Smooth muscle cell (in vitro differentiated cells): ENCODE measurements around the gene PTPRM. TPM values are rescaled to one million over a fixed set of nuclear protein-coding genes. Genes with fewer than 3 reads are reported as not detected.

Experiments used
- DNase-seq: peaks from one replicate; lab custom pipeline; 2025; ENCODE audit not compliant: unreplicated experiment; lab: John Stamatoyannopoulos, UW
- H2AFZ ChIP-seq: fragments of 200-600 bp; sonication (generic); 2 replicates; pipeline ENCODE4 v1.6.0; 2016; ENCODE audit warnings: antibody characterized with exemption, low read depth, mild to moderate bottlenecking
- H3F3A ChIP-seq: fragments of 200-600 bp; sonication (generic); 2 replicates; pipeline ENCODE4 v1.6.0; 2017; ENCODE audit warnings: antibody characterized with exemption, low read depth
- H3K27ac ChIP-seq: fragments of 200-600 bp; sonication (generic); 2 replicates; pipeline ENCODE4 v1.5.1; 2016; ENCODE audit warnings: low read depth, mild to moderate bottlenecking
- H3K27me3 ChIP-seq: fragments of 200-600 bp; sonication (generic); 2 replicates; pipeline ENCODE4 v1.6.1; 2016; ENCODE audit warnings: low read depth, mild to moderate bottlenecking
- H3K36me3 ChIP-seq: fragments of 200-600 bp; sonication (generic); 2 replicates; pipeline ENCODE4 v1.5.1; 2016; ENCODE audit warnings: low read depth
- H3K4me1 ChIP-seq: fragments of 200-600 bp; sonication (generic); 2 replicates; pipeline ENCODE4 v1.5.1; 2016; ENCODE audit warnings: low read depth
- H3K4me2 ChIP-seq: fragments of 200-600 bp; sonication (generic); 2 replicates; pipeline ENCODE4 v1.6.0; 2016; ENCODE audit warnings: mild to moderate bottlenecking
- H3K4me3 ChIP-seq: fragments of 200-600 bp; sonication (generic); 2 replicates; pipeline ENCODE4 v1.5.1; 2016; ENCODE audit warnings: mild to moderate bottlenecking
- H3K79me2 ChIP-seq: fragments of 200-600 bp; sonication (generic); 2 replicates; pipeline ENCODE4 v1.6.0; 2016; ENCODE audit warnings: low read depth, mild to moderate bottlenecking
- H3K9ac ChIP-seq: fragments of 200-600 bp; sonication (generic); 2 replicates; pipeline ENCODE4 v1.6.0; 2016; ENCODE audit warnings: low read depth
- H3K9me3 ChIP-seq: fragments of 200-600 bp; sonication (generic); replicated peaks from 2 replicates; pipeline ENCODE4 v1.5.1; 2016; ENCODE audit warnings: low read depth
- H4K20me1 ChIP-seq: fragments of 200-600 bp; sonication (generic); 2 replicates; pipeline ENCODE4 v1.6.0; 2016; ENCODE audit warnings: low read depth
- CTCF ChIP-seq: fragments of 200-600 bp; sonication (generic); IDR thresholded peaks from 2 replicates; pipeline ENCODE4 v1.5.1; 2017; ENCODE audit warnings: borderline replicate concordance, mild to moderate bottlenecking, antibody characterized with exemption; ENCODE audit not compliant: insufficient read depth, poor library complexity, severe bottlenecking
- WGBS: methylation state at CpG from one replicate; pipeline ENCODE4 v1.1.7; 2016; ENCODE audit warnings: low lambda C conversion rate; 5-methylcytosine and 5-hydroxymethylcytosine counted together
- polyA plus RNA-seq: library from polyadenylated mRNA; unstranded; fragments of >200 nt; fragmentation: Nextera tagmentation; extraction: Ambion mirVana; gene quantifications from 2 replicates; pipeline ENCODE4 v1.2.1, GENCODE V29; 2016
- total RNA-seq: library from RNA; depleted of rRNA; stranded (reverse); fragments of >200 nt; gene quantifications from 2 replicates; pipeline ENCODE4 v1.2.3, GENCODE V29; 2014

PTPRM gene
- total and polyA plus RNA-seq, 2 experiments from 2014 or later: 57.5 to 115 TPM

DNA sequence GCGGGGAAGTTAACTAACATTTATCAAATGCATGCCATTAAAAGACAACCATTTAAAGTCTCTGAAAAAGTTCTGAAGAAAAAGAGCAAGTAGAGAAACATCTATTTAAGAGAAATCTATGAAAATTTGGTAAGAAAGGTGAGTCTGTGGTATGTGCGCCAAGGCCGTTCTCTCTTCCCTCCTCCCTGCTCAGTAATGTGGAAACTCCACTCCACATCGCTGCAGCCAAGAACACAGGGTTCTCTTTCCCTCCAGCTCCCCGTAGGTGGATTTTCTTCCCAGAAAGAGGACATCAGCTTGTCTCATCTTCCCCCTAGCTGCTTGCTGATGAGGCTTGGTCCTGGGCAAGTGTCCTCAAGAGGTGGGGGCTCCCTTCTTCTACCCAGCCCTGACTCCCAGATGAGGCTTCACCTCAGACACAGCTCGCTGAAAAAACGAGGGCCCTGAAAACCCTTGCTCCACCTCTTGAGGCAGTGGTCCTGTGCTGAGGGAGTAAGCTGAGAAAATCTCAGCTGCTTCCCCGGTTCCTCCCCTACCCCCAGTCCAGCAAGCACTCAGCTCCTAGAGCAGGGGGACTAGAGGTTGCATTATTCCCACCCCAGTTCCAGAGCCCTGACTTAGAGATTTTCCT, 45.8 kb upstream of the PTPRM start:
- H3K36me3 ChIP-seq: no peaks in the 10 kb centered on the region
- H3K9me3 ChIP-seq: no peaks in the 10 kb centered on the region
- peaks cover 4% of the 10 kb centered on the region for H3K4me1 ChIP-seq
- H3K4me2 ChIP-seq: no peak overlapping the region
- peak overlapping the region; percentile 12 for H2AFZ ChIP-seq
- no peaks in the 10 kb centered on the region for H3K79me2 ChIP-seq
- H3K27me3 ChIP-seq: no peaks in the 10 kb centered on the region
- no peaks in the 10 kb centered on the region for H3F3A ChIP-seq
- WGBS: 89% methylated on average over 8 of the region's 8 CpGs
- no peaks in the 10 kb centered on the region for H4K20me1 ChIP-seq
- no peak for TF ChIP-seq CTCF
- DNase-seq: no peak
- no peak overlapping the region for H3K4me3 ChIP-seq
- H3K27ac ChIP-seq: no peak overlapping the region
- no peak overlapping the region for H3K9ac ChIP-seq

GRCh38 chr18:7523772-7524171, 43.3 kb upstream of the PTPRM start:
- WGBS: 88% methylated on average over 3 of the region's 3 CpGs
- Histone ChIP-seq H3K9me3 (no peaks in the 10 kb centered on the region), H3K27me3 (no peaks in the 10 kb centered on the region), H3K27ac (no peak overlapping the region), H3K4me3 (no peak overlapping the region), H3F3A (no peaks in the 10 kb centered on the region), H3K36me3 (no peaks in the 10 kb centered on the region), H3K4me1 (peaks cover 4% of the 10 kb centered on the region), H4K20me1 (no peaks in the 10 kb centered on the region), H2AFZ (no peak overlapping the region), H3K9ac (no peak overlapping the region), H3K79me2 (no peaks in the 10 kb centered on the region), H3K4me2 (no peak overlapping the region)
- no peak for DNase-seq
- no peak for TF ChIP-seq CTCF

- H3K4me2 ChIP-seq: no peak overlapping the region
- 58% methylated on average over 2 of the region's 2 CpGs for WGBS
- no peaks in the 10 kb centered on the region for H3K9me3 ChIP-seq
- no peaks in the 10 kb centered on the region for H3K36me3 ChIP-seq
- H3K27ac ChIP-seq: no peak overlapping the region
- no peak for TF ChIP-seq CTCF
- no peaks in the 10 kb centered on the region for H4K20me1 ChIP-seq
- no peak overlapping the region for H3K9ac ChIP-seq
- H3K4me1 ChIP-seq: peaks cover 4% of the 10 kb centered on the region
- peak overlapping the region; percentile 3 for H2AFZ ChIP-seq
- DNase-seq: no peak
- no peak overlapping the region for H3K4me3 ChIP-seq
- H3K27me3 ChIP-seq: no peaks in the 10 kb centered on the region
- H3F3A ChIP-seq: no peaks in the 10 kb centered on the region
- H3K79me2 ChIP-seq: no peaks in the 10 kb centered on the region
Observed at GRCh38 chr18:7524786-7525185, 42.3 kb upstream of the PTPRM start.

GRCh38 chr18:7532942-7533341, 34.2 kb upstream of the PTPRM start:
- Histone ChIP-seq H4K20me1 (no peaks in the 10 kb centered on the region), H3K36me3 (no peaks in the 10 kb centered on the region), H3K79me2 (no peaks in the 10 kb centered on the region), H3K27me3 (no peaks in the 10 kb centered on the region), H3K4me2 (no peak overlapping the region), H3K4me1 (no peaks in the 10 kb centered on the region), H3K9ac (no peak overlapping the region), H3K27ac (no peak overlapping the region), H3K4me3 (no peak overlapping the region), H2AFZ (no peak overlapping the region), H3F3A (no peaks in the 10 kb centered on the region), H3K9me3 (no peaks in the 10 kb centered on the region)
- DNase-seq: no peak
- TF ChIP-seq CTCF: no peak
- 54% methylated on average over 4 of the region's 4 CpGs for WGBS
